Endothelial cell of umbilical vein (primary cell): ENCODE data around the gene AGL. TPM values are rescaled to one million over a fixed set of nuclear protein-coding genes. Genes with fewer than 3 reads are reported as not detected.

Source experiments
- BruUV-seq: library from RNA; stranded (reverse); fragments of 400-500 nt; replicated peaks from 2 replicates; lab custom pipeline; 2021; lab: Mats Ljungman, UMichigan
- CTCF ChIA-PET: fragments of 300-600, 350-600 bp; sonication (Branson Sonifier 250); formaldehyde crosslinking; loops from one replicate; lab custom pipeline; 2021; ENCODE audit warnings: antibody characterized with exemption, inconsistent platforms; lab: Charles Lee
- POLR2A ChIA-PET: fragments of 300-600, 350-600 bp; sonication (Branson Sonifier 250); formaldehyde crosslinking; loops from one replicate; lab custom pipeline; 2021; ENCODE audit warnings: antibody characterized with exemption, inconsistent platforms; lab: Charles Lee
- DNase-seq: peaks from one replicate; pipeline ENCODE4 v3.0.0-alpha.2; 2011; ENCODE audit warnings: low read depth, low spot score
- FAIRE-seq: peaks from 2 replicates; lab custom pipeline; 2011; peaks lifted over from hg19 to GRCh38; lab: Jason Lieb, UNC
- H2AFZ ChIP-seq: 2 replicates; pipeline ENCODE4 v1.6.0; 2012; ENCODE audit warnings: low read depth, low read length, control low read depth, inconsistent platforms
- H3K27ac ChIP-seq: 2 replicates; pipeline ENCODE4 v1.5.1; 2011; ENCODE audit warnings: low read depth, mild to moderate bottlenecking, control low read depth, low read length, moderate library complexity; ENCODE audit not compliant: insufficient read depth
- H3K27me3 ChIP-seq, 2 experiments: 2 replicates each; pipeline versions ENCODE4 v1.6.0 to v1.6.1; 2011; ENCODE audit warnings: low read length in 2 of 2, mixed read lengths in 1 of 2; ENCODE audit not compliant: control insufficient read depth in 2 of 2, insufficient read depth in 2 of 2
- H3K36me3 ChIP-seq, 2 experiments: 2 replicates in 1 of 2; 3 replicates in 1 of 2; pipeline ENCODE4 v1.5.1; 2011; ENCODE audit warnings: low read length in 2 of 2, mild to moderate bottlenecking in 1 of 2, moderate library complexity in 1 of 2; ENCODE audit not compliant: control insufficient read depth in 2 of 2, insufficient read depth in 2 of 2; ENCODE audit errors: extremely low read depth in 1 of 2
- H3K4me1 ChIP-seq: 3 replicates; pipeline ENCODE4 v1.5.1; 2011; ENCODE audit warnings: mild to moderate bottlenecking, low read length; ENCODE audit not compliant: control insufficient read depth, insufficient read depth; ENCODE audit errors: extremely low read depth
- H3K4me2 ChIP-seq: 2 replicates; pipeline ENCODE4 v1.6.1; 2011; ENCODE audit warnings: low read length, control low read depth, mixed read lengths; ENCODE audit not compliant: insufficient read depth
- H3K4me3 ChIP-seq, 3 experiments: fragments of 200-600 bp in 1 of 3; sonication (generic), shearing (Covaris generic) in 1 of 3; replicated peaks in 1 of 3; 2 replicates each; pipeline ENCODE4 v1.5.1; 2011 to 2016; ENCODE audit warnings: control low read depth in 3 of 3, low read length in 3 of 3, mild to moderate bottlenecking in 2 of 3, inconsistent platforms in 1 of 3, low read depth in 1 of 3, moderate library complexity in 1 of 3; ENCODE audit not compliant: insufficient read depth in 1 of 3
- H3K79me2 ChIP-seq: 2 replicates; pipeline ENCODE4 v1.6.0; 2012; ENCODE audit warnings: low read length, inconsistent platforms; ENCODE audit not compliant: control insufficient read depth, insufficient read depth
- H3K9ac ChIP-seq: replicated peaks from 2 replicates; pipeline ENCODE3; 2011; ENCODE audit warnings: low read length, control low read depth; ENCODE audit not compliant: insufficient read depth; ENCODE audit errors: extremely low read depth
- H3K9me1 ChIP-seq: replicated peaks from 3 replicates; pipeline ENCODE4 v1.6.0; 2011; ENCODE audit warnings: mild to moderate bottlenecking, low read length; ENCODE audit not compliant: control insufficient read depth, insufficient read depth; ENCODE audit errors: extremely low read depth
- H3K9me3 ChIP-seq: replicated peaks from 2 replicates; pipeline ENCODE4 v1.5.1; 2012; ENCODE audit warnings: low read length, inconsistent platforms; ENCODE audit not compliant: control insufficient read depth, insufficient read depth
- H4K20me1 ChIP-seq: replicated peaks from 2 replicates; pipeline ENCODE3; 2011; ENCODE audit warnings: mild to moderate bottlenecking, low read length; ENCODE audit not compliant: control insufficient read depth, insufficient read depth; ENCODE audit errors: extremely low read depth
- EZH2 ChIP-seq: IDR thresholded peaks from 2 replicates; pipeline ENCODE4 v1.6.1; 2012; ENCODE audit warnings: borderline replicate concordance, low read depth, mild to moderate bottlenecking, moderate library complexity, low read length, inconsistent platforms; ENCODE audit not compliant: severe bottlenecking
- FOS ChIP-seq: IDR thresholded peaks from 2 replicates; pipeline ENCODE4 v1.6.1; 2011; ENCODE audit warnings: mild to moderate bottlenecking, low read length, moderate library complexity, borderline replicate concordance; ENCODE audit not compliant: insufficient read depth
- GATA2 ChIP-seq: IDR thresholded peaks from 2 replicates; pipeline ENCODE4 v1.7.0; 2011; ENCODE audit warnings: low read depth, mild to moderate bottlenecking, moderate library complexity, mixed read lengths, low read length; ENCODE audit not compliant: insufficient read length, insufficient read depth
- JUN ChIP-seq: IDR thresholded peaks from 2 replicates; pipeline ENCODE4 v1.6.1; 2011; ENCODE audit warnings: borderline replicate concordance, low read depth; ENCODE audit not compliant: insufficient read length, insufficient read depth
- MYC ChIP-seq: IDR thresholded peaks from one replicate; pipeline ENCODE4 v1.6.1; 2011; ENCODE audit warnings: mild to moderate bottlenecking, low read depth, low read length
- POLR2A ChIP-seq: IDR thresholded peaks from 2 replicates; pipeline ENCODE4 v1.6.1; 2012; ENCODE audit warnings: low read depth, mild to moderate bottlenecking, control low read depth, low read length
- POLR2AphosphoS5 ChIP-seq: IDR thresholded peaks from 2 replicates; pipeline ENCODE4 v1.6.1; 2012; ENCODE audit warnings: low read depth, mild to moderate bottlenecking, control low read depth, low read length, moderate library complexity; ENCODE audit not compliant: insufficient read depth
- dilution Hi-C: fragments of 300-500 bp; cut with MboI; formaldehyde crosslinking; loops from one replicate; pipeline ENCODE4 v1.15.0; 2019; ENCODE audit warnings: low sequenced_read_pairs; ENCODE audit not compliant: extremely low pct_ligation_motif_present
- intact Hi-C: fragments of 100-400 bp; cut with micrococcal nuclease; formaldehyde crosslinking; loops from one replicate; pipeline ENCODE4 v1.10.0; 2022
- polyA plus RNA-seq, 4 experiments: library from polyadenylated mRNA; depleted of rRNA in 3 of 4; stranded (reverse) in 3 of 4; unstranded in 1 of 4; fragments of >200 nt; gene quantifications; 2 replicates each; pipeline versions ENCODE4 v1.2.1 to v1.2.3, GENCODE V29; 2011 to 2012; ENCODE audit warnings: missing spikeins in 1 of 4
- total RNA-seq: library from RNA; stranded (reverse); gene quantifications from 2 replicates; pipeline ENCODE4 v1.2.3, GENCODE V29; 2021
- TF ChIP-seq, protein P1 (sequence below), 2 donors: IDR thresholded peaks; 1 replicate in 1 of 2; 2 replicates in 1 of 2; pipeline ENCODE4 v1.5.1; 2011; ENCODE audit warnings: low read length in 2 of 2, mild to moderate bottlenecking in 2 of 2, moderate library complexity in 2 of 2, control low read depth in 1 of 2, inconsistent platforms in 1 of 2, low read depth in 1 of 2; ENCODE audit not compliant: insufficient read depth in 1 of 2; ENCODE audit errors: extremely low read depth in 1 of 2
- TF ChIP-seq, protein P2 (sequence below): IDR thresholded peaks from 2 replicates; pipeline ENCODE4 v1.6.1; 2011; ENCODE audit not compliant: insufficient read depth, insufficient read length

AGL gene
- total and polyA plus RNA-seq, 2 donors (not counting 3 experiments of a cell fraction or from before 2014, with no cell fraction given) = 1.5 to 10.7 TPM

DNA sequence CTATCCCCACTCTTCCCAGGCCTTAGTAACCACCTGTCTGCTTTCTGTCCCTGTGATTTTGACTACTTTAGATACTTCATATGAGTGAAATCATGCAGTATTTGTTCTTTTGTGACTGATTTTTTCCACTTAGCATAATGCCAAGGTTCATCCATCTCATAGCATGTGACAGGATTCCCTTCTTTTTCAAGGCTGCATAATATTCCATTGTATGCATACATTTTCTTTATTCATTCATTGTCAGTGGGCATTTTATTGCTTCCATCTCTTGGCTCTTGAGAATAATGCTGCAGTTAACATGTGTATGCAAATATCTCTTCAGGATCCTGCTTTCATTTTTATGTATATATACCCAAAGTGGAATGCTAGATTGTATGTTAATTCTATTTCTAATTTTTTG lies 56.4 kb downstream of the AGL start:
- Histone ChIP-seq H3K9me3 (peaks cover 2% of the 10 kb centered on the region), H3K4me2 (no peak overlapping the region), H3K79me2 (no peaks in the 10 kb centered on the region), H3K9me1 (no peaks in the 10 kb centered on the region), H3K9ac (no peak overlapping the region), H3K4me1 (no peaks in the 10 kb centered on the region), H3K36me3 (no peaks in the 10 kb centered on the region), H3K27me3 (no peaks in the 10 kb centered on the region), H3K4me3 (no peak overlapping the region), H3K27ac (no peak overlapping the region), H4K20me1 (no peaks in the 10 kb centered on the region), H2AFZ (no peak overlapping the region)
- dilution Hi-C loops (no loop called here), intact Hi-C loops (no loop called here)
- FAIRE-seq (no peak), DNase-seq (no peak)
- TF ChIP-seq FOS (no peak), MYC (no peak), GATA2 (no peak), JUN (no peak), POLR2AphosphoS5 (no peak), EZH2 (no peak), POLR2A (no peak)
- TF ChIP-seq, protein P1, sequence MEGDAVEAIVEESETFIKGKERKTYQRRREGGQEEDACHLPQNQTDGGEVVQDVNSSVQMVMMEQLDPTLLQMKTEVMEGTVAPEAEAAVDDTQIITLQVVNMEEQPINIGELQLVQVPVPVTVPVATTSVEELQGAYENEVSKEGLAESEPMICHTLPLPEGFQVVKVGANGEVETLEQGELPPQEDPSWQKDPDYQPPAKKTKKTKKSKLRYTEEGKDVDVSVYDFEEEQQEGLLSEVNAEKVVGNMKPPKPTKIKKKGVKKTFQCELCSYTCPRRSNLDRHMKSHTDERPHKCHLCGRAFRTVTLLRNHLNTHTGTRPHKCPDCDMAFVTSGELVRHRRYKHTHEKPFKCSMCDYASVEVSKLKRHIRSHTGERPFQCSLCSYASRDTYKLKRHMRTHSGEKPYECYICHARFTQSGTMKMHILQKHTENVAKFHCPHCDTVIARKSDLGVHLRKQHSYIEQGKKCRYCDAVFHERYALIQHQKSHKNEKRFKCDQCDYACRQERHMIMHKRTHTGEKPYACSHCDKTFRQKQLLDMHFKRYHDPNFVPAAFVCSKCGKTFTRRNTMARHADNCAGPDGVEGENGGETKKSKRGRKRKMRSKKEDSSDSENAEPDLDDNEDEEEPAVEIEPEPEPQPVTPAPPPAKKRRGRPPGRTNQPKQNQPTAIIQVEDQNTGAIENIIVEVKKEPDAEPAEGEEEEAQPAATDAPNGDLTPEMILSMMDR (IDR thresholded peaks at IDR 0.05; ENCODE audit: extremely low read depth in 1 of 2, insufficient read depth in 1 of 2, low read depth in 1 of 2, low read length in 2 of 2) = no peak
- TF ChIP-seq, protein P2, sequence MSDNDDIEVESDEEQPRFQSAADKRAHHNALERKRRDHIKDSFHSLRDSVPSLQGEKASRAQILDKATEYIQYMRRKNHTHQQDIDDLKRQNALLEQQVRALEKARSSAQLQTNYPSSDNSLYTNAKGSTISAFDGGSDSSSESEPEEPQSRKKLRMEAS = no peak
- ChIA-PET CTCF (no interaction called here), POLR2A (no interaction called here)
- no TSS peak for BruUV-seq
